Ovary (tissue), 9 donors: ENCODE measurements around the gene C2orf66. TPM values are rescaled to one million over a fixed set of nuclear protein-coding genes. Genes with fewer than 3 reads are reported as not detected.

Experiments used
- DNase-seq, 5 donors: peaks; one replicate each; pipeline ENCODE4 v3.0.0-alpha.2; 2019 to 2020
- H3K27ac ChIP-seq, 2 donors: fragments of 200-600 bp; one replicate each; pipeline versions ENCODE4 v1.5.1 to v1.8.0; 2019 to 2022
- H3K27me3 ChIP-seq: fragments of 200-600 bp; one replicate; pipeline ENCODE4 v1.8.0; 2022
- H3K36me3 ChIP-seq: fragments of 200-600 bp; sonication (generic); one replicate; pipeline ENCODE4 v1.5.1; 2019
- H3K4me1 ChIP-seq: one replicate; pipeline ENCODE4 v1.8.1; 2013; ENCODE audit warnings: mild to moderate bottlenecking, moderate library complexity; ENCODE audit not compliant: insufficient read depth
- H3K4me3 ChIP-seq: fragments of 200-600 bp; sonication (generic); one replicate; pipeline ENCODE4 v1.5.1; 2017
- H3K9me3 ChIP-seq, 2 donors: fragments of 200-600 bp in 1 of 2; sonication (generic) in 1 of 2; one replicate each; pipeline versions ENCODE4 v1.5.1 to v1.8.1; 2013 to 2019; ENCODE audit warnings: mild to moderate bottlenecking in 1 of 2, moderate library complexity in 1 of 2
- CTCF ChIP-seq, 3 donors: fragments of 450-650 bp in 2 of 3; fragments of 200-600 bp in 1 of 3; IDR thresholded peaks; one replicate each; pipeline versions ENCODE4 v1.5.1 to v1.8.0; 2016 to 2022; ENCODE audit warnings: antibody characterized with exemption in 3 of 3, mild to moderate bottlenecking in 1 of 3
- EP300 ChIP-seq: sonication (generic); formaldehyde crosslinking; IDR thresholded peaks from one replicate; pipeline ENCODE4 v1.6.1; 2017; ENCODE audit warnings: antibody characterized with exemption
- POLR2A ChIP-seq: fragments of 450-650 bp; IDR thresholded peaks from one replicate; pipeline ENCODE4 v1.6.1; 2017; ENCODE audit warnings: antibody characterized with exemption, mild to moderate bottlenecking, moderate library complexity
- WGBS, 3 donors: extraction: QIAGEN DNeasy Blood & Tissue Kit in 1 of 3; methylation state at CpG; one replicate each; pipeline versions ENCODE4 v1.1.5 to v1.1.7; 2013 to 2017; 5-methylcytosine and 5-hydroxymethylcytosine counted together
- intact Hi-C, 4 donors: fragments of 100-400 bp; cut with DNase I; formaldehyde crosslinking; loops; one replicate each; pipeline versions ENCODE4 v1.11.0 to v1.15.1; 2022 to 2023
- polyA plus RNA-seq, 2 donors: library from polyadenylated mRNA; stranded (reverse); fragments of 200-250 nt in 1 of 2; fragments of 350-450 nt in 1 of 2; fragmentation: Illumina TruSeq in 1 of 2; extraction: RNeasy Lipid Tissue Mini Kit (QIAGEN cat#74804) in 1 of 2; gene quantifications; one replicate each; pipeline ENCODE4 v1.2.3, GENCODE V29; 2013 to 2014
- total RNA-seq, 7 donors: library from RNA; depleted of rRNA in 2 of 7; stranded (reverse); fragments of >200 nt in 2 of 7; fragmentation: NEBNext Ultra II Directional in 3 of 7; extraction: Animal tissue kit (Norgen Biotek cat#: 25700) in 3 of 7; gene quantifications; one replicate each; pipeline versions ENCODE4 v1.1.0 to v1.2.4, GENCODE V29; 2016 to 2023
- donor health status: DM: no; HTN: no; CAD: no; lungs with moderate emphysema.
- donor health status: DM: no; HTN: no; CAD: no.
- donor health status: Bipolar disorder and iron deficiency.
- donor health status: DM: yes; HTN: yes; CAD: no.
- donor health status: DM: no; HTN: no; CAD: no.
- donor health status: DM: yes; HTN: yes; CAD: no.

The C2orf66 gene
- total and polyA plus RNA-seq, 9 donors, result 0.07 to 0.22 (median 0.20) TPM; not detected in 6

DNA sequence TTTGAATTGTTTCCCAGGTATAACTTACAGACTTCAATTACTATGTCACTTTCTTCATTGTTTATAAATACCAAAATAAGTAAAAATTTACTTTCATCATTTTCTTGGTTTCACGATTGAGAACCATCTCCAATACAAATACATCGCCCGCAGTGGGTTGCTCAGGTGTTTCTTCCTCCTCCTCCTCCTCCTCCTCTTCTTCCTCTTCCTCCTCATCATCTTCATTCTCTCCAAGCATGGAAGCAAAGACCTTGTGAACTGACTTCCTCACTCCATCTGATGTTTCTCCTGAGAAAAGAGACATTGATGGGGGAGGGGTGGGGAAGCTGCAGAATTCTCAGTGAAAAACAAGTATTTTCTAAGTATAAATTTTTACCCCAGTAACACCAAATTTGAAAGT lies 16.3 kb downstream of the C2orf66 start:
- Histone ChIP-seq H3K9me3 (no peaks in the 10 kb centered on the region), H3K27me3 (no peaks in the 10 kb centered on the region), H3K27ac (no peak overlapping the region), H3K4me3 (no peak overlapping the region), H3K4me1 (no peaks in the 10 kb centered on the region), H3K36me3 (no peaks in the 10 kb centered on the region)
- TF ChIP-seq CTCF (IDR thresholded peaks at IDR 0.05), result no peak
- TF ChIP-seq POLR2A, result no peak
- no peak for TF ChIP-seq EP300
- intact Hi-C loops, result no loop called here
- no peak for DNase-seq
- 90 to 94% (median 90%) methylated on average over 3 of the region's 3 CpGs for WGBS, 3 donors

DNA sequence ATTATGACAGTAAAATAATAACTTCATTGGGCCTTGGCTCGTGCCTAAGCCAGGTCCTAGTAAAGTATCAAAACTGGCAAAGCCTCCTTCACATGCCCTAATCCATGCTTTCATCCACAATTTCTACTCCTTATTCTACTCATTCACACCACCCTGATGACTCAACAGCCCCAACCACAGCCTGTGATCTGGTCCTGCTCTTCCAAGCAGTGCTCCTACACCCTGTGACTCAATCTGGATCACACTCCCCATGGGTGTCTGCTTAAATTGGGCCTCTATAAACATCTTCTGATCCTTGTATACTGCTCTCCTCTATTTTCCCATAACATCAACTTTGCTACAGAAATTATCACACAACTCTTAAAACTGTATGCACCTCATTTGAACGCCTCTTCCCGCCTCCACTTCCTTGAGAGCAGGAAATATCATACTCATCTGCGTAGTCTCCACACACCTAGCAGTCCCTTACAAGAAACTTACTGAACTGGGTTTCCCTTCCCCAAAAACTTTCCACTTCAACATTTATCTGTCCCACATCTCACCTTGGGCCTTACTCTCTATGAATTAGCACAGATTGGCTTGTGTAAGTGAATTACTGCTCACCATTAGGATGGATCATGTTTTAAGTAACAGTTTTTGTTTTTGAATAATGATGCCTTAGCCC lies 25.6 kb downstream of the C2orf66 start:
- TF ChIP-seq CTCF (IDR thresholded peaks at IDR 0.05) (no peak), POLR2A (no peak), EP300 (no peak)
- H3K36me3 ChIP-seq, result no peaks in the 10 kb centered on the region
- intact Hi-C loops, result no loop called here
- H3K9me3 ChIP-seq, result no peaks in the 10 kb centered on the region
- no peak overlapping the region for H3K27ac ChIP-seq
- 91 to 95% (median 94%) methylated on average over 4 of the region's 4 CpGs for WGBS, 3 donors
- peaks cover 4% of the 10 kb centered on the region for H3K27me3 ChIP-seq
- H3K4me1 ChIP-seq, result no peaks in the 10 kb centered on the region
- H3K4me3 ChIP-seq, result no peak overlapping the region
- no peak for DNase-seq

DNA sequence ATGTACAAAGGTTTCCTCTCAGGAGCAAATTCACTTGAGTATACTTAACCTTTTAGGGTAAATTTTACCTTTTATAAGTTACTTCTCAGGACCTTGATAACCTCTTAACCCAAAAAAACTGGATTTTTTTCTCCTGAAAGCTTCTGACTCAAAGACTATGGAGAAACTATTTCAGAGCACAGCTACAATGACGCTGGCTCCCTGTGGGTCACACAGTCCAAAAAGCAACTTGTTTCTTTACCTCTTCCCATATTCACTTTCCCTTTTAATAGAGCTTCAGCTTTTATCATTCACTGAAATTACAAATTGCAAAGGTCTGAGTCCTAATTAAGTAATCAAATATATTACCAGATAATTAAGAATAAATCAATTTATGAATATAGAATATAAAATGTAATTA lies 42.1 kb downstream of the C2orf66 start:
- 78 to 86% (median 84%) methylated on average over 1 of the region's 1 CpG for WGBS, 3 donors
- no peaks in the 10 kb centered on the region for H3K27me3 ChIP-seq
- no peaks in the 10 kb centered on the region for H3K4me1 ChIP-seq
- no peak overlapping the region for H3K27ac ChIP-seq
- H3K9me3 ChIP-seq, result no peaks in the 10 kb centered on the region
- H3K4me3 ChIP-seq, result no peak overlapping the region
- TF ChIP-seq POLR2A, result no peak
- TF ChIP-seq CTCF (IDR thresholded peaks at IDR 0.05), result no peak
- TF ChIP-seq EP300, result no peak
- intact Hi-C loops, result no loop called here
- H3K36me3 ChIP-seq, result no peaks in the 10 kb centered on the region
- no peak for DNase-seq

GRCh38 chr2:196759378-196759706 lies 49.8 kb downstream of the C2orf66 start:
- DNase-seq, result no peak
- Histone ChIP-seq H3K4me3 (no peak overlapping the region), H3K27ac (no peak overlapping the region), H3K27me3 (no peaks in the 10 kb centered on the region), H3K9me3 (no peaks in the 10 kb centered on the region), H3K36me3 (no peaks in the 10 kb centered on the region), H3K4me1 (no peaks in the 10 kb centered on the region)
- 9 to 13% (median 11%) methylated on average over 5 of the region's 5 CpGs for WGBS, 3 donors
- TF ChIP-seq CTCF (IDR thresholded peaks at IDR 0.05), result no peak
- no peak for TF ChIP-seq EP300
- TF ChIP-seq POLR2A, result no peak
- intact Hi-C loops, result loop anchor here in 1 of 4 donors (10.0 kb wide), 1 partner anchor 685 kb away; no protein-coding TSS in a partner anchor
